Adrenal gland (tissue), 5 donors: ENCODE results near the gene MAGEB17.

Experiments used
- POLR2A ChIP-seq, 2 donors: fragments of 450-650 bp; IDR thresholded peaks; one replicate each; pipeline ENCODE4 v1.6.1; 2017; ENCODE audit warnings: antibody characterized with exemption in 2 of 2, mild to moderate bottlenecking in 2 of 2, moderate library complexity in 1 of 2
- TF ChIP-seq, protein P1 (sequence below), 6 experiments: fragments of 450-650 bp in 4 of 6; fragments of 200-600 bp in 2 of 6; sonication (generic) in 1 of 6; IDR thresholded peaks; 1 replicate in 5 of 6; 2 replicates in 1 of 6; pipeline versions ENCODE4 v1.5.1 to v1.8.0; 2016 to 2021; ENCODE audit warnings: antibody characterized with exemption in 6 of 6, mild to moderate bottlenecking in 2 of 6, moderate library complexity in 1 of 6
- donor health status: DM: no; HTN: no; CAD: no.

- TF ChIP-seq, protein P1, sequence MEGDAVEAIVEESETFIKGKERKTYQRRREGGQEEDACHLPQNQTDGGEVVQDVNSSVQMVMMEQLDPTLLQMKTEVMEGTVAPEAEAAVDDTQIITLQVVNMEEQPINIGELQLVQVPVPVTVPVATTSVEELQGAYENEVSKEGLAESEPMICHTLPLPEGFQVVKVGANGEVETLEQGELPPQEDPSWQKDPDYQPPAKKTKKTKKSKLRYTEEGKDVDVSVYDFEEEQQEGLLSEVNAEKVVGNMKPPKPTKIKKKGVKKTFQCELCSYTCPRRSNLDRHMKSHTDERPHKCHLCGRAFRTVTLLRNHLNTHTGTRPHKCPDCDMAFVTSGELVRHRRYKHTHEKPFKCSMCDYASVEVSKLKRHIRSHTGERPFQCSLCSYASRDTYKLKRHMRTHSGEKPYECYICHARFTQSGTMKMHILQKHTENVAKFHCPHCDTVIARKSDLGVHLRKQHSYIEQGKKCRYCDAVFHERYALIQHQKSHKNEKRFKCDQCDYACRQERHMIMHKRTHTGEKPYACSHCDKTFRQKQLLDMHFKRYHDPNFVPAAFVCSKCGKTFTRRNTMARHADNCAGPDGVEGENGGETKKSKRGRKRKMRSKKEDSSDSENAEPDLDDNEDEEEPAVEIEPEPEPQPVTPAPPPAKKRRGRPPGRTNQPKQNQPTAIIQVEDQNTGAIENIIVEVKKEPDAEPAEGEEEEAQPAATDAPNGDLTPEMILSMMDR (IDR thresholded peaks at IDR 0.05), result no peak
- no peak for TF ChIP-seq POLR2A (IDR thresholded peaks at IDR 0.05)
Measured at GRCh38 chrX:16208601-16209000, 41.3 kb downstream of the MAGEB17 start.
